A549 (cell line): ENCODE data around the gene LMBR1L. TPM values are rescaled to one million over a fixed set of nuclear protein-coding genes. Genes with fewer than 3 reads are reported as not detected.

Experiments used
- ATAC-seq, 2 experiments: fragments of 200-7000 bp in 1 of 2; fragments of >200 bp in 1 of 2; cut with Nextera tagmentation in 1 of 2; cut with Tn5 transposase in 1 of 2; 3 replicates each; pipeline versions ENCODE4 v1.8.0 to v1.9.1; 2018 to 2020; ENCODE audit warnings: mild to moderate bottlenecking in 1 of 2, moderate library complexity in 1 of 2
- CTCF ChIA-PET: fragments of 300-600 bp; sonication (Branson Sonifier 250); formaldehyde crosslinking; extraction: SDS; loops from one replicate; lab custom pipeline; 2021; ENCODE audit warnings: antibody characterized with exemption, inconsistent platforms; lab: Yijun Ruan, JAX
- POLR2A ChIA-PET: fragments of 350-600 bp; formaldehyde crosslinking; extraction: SDS; loops from one replicate; lab custom pipeline; 2021; ENCODE audit warnings: antibody characterized with exemption, inconsistent platforms; lab: Yijun Ruan, JAX
- DNase-seq, 2 experiments: peaks; one replicate each; pipeline versions ENCODE4 v3.0.0 to v3.0.0-alpha.2; 2011 to 2016; ENCODE audit warnings: low read depth in 1 of 2, low spot score in 1 of 2
- FAIRE-seq: peaks from 2 replicates; lab custom pipeline; 2011; peaks lifted over from hg19 to GRCh38; lab: Jason Lieb, UNC
- H3K27ac ChIP-seq, 2 experiments: fragments of >200 bp; sonication (Bioruptor Twin); formaldehyde crosslinking; 3 replicates each; pipeline ENCODE4 v1.5.1; 2016 to 2017
- H3K4me1 ChIP-seq: fragments of >200 bp; sonication (Bioruptor Twin); formaldehyde crosslinking; 3 replicates; pipeline ENCODE4 v1.6.1; 2016
- H3K4me2 ChIP-seq: fragments of >200 bp; sonication (Bioruptor Twin); formaldehyde crosslinking; 3 replicates; pipeline ENCODE4 v1.6.1; 2016
- H3K4me3 ChIP-seq: fragments of >200 bp; sonication (Bioruptor Twin); formaldehyde crosslinking; 3 replicates; pipeline ENCODE4 v1.5.1; 2016
- H3K9me3 ChIP-seq: fragments of >200 bp; sonication (Bioruptor Twin); formaldehyde crosslinking; 3 replicates; pipeline ENCODE4 v1.6.1; 2016
- BHLHE40 ChIP-seq: IDR thresholded peaks from 2 replicates; pipeline ENCODE4 v1.6.1; 2012; ENCODE audit warnings: low read depth, low read length, inconsistent platforms
- CEBPB ChIP-seq, 2 experiments: fragments of >200 bp in 1 of 2; sonication (Bioruptor Twin) in 1 of 2; formaldehyde crosslinking in 1 of 2; IDR thresholded peaks; 2 replicates each; pipeline ENCODE4 v1.6.1; 2012 to 2016
- CHD4 ChIP-seq: fragments of 200-600 bp; sonication (generic); IDR thresholded peaks from 2 replicates; pipeline ENCODE4 v1.6.1; 2016; ENCODE audit warnings: antibody characterized with exemption, mild to moderate bottlenecking, borderline replicate concordance
- FOSB ChIP-seq: fragments of 250-450 bp; sonication (Bioruptor Pico); IDR thresholded peaks from 2 replicates; pipeline ENCODE4 v1.5.0; 2020; ENCODE audit warnings: mild to moderate bottlenecking, moderate library complexity
- FOSL2 ChIP-seq, 2 experiments: fragments of 450-650 bp in 1 of 2; fragments of >200 bp in 1 of 2; sonication (Bioruptor Twin) in 1 of 2; formaldehyde crosslinking; IDR thresholded peaks; 2 replicates each; pipeline versions ENCODE4 v1.5.0 to v1.6.1; 2016 to 2020; ENCODE audit warnings: mild to moderate bottlenecking in 1 of 2, moderate library complexity in 1 of 2
- FOXS1 ChIP-seq: fragments of 250-450 bp; sonication (Bioruptor Pico); IDR thresholded peaks from 2 replicates; pipeline ENCODE4 v1.5.0; 2020; ENCODE audit warnings: mild to moderate bottlenecking, moderate library complexity
- HDAC2 ChIP-seq: fragments of 200-600 bp; sonication (generic); IDR thresholded peaks from 2 replicates; pipeline ENCODE4 v1.6.1; 2016
- HOXB13 ChIP-seq: fragments of 250-450 bp; sonication (Bioruptor Pico); IDR thresholded peaks from 2 replicates; pipeline ENCODE4 v1.5.0; 2020; ENCODE audit warnings: low read depth, mild to moderate bottlenecking, moderate library complexity
- HOXB5 ChIP-seq: fragments of 250-450 bp; sonication (Bioruptor Pico); IDR thresholded peaks from 2 replicates; pipeline ENCODE4 v1.5.0; 2020; ENCODE audit warnings: mild to moderate bottlenecking, moderate library complexity
- KDM1A ChIP-seq: fragments of 200-600 bp; sonication (generic); IDR thresholded peaks from 2 replicates; pipeline ENCODE4 v1.6.1; 2016; ENCODE audit warnings: low read depth, mild to moderate bottlenecking
- MAFK ChIP-seq: fragments of 450-650 bp; IDR thresholded peaks from 2 replicates; pipeline ENCODE4 v1.6.1; 2014; ENCODE audit not compliant: partially characterized antibody
- RAD21 ChIP-seq, 2 experiments: fragments of >200 bp in 1 of 2; sonication (Bioruptor Twin) in 1 of 2; formaldehyde crosslinking in 1 of 2; IDR thresholded peaks in 1 of 2; conservative IDR thresholded peaks in 1 of 2; 2 replicates in 1 of 2; 3 replicates in 1 of 2; pipeline ENCODE4 v1.6.1; 2012 to 2018; ENCODE audit warnings: inconsistent platforms in 1 of 2
- SMC3 ChIP-seq: fragments of >200 bp; sonication (Bioruptor Twin); formaldehyde crosslinking; IDR thresholded peaks from 3 replicates; pipeline ENCODE4 v1.6.1; 2018; ENCODE audit warnings: inconsistent platforms
- TFCP2L1 ChIP-seq: fragments of 250-450 bp; sonication (Bioruptor Pico); IDR thresholded peaks from 2 replicates; pipeline ENCODE4 v1.5.0; 2021; ENCODE audit warnings: mild to moderate bottlenecking
- TP53 ChIP-seq: fragments of 250-450 bp; sonication (Bioruptor Pico); IDR thresholded peaks from 2 replicates; pipeline ENCODE4 v1.5.0; 2021; ENCODE audit warnings: mild to moderate bottlenecking, moderate library complexity
- ZNF302 ChIP-seq: fragments of 250-450 bp; sonication (Bioruptor Pico); IDR thresholded peaks from 2 replicates; pipeline ENCODE4 v1.9.0; 2021; ENCODE audit warnings: inconsistent platforms, mild to moderate bottlenecking, moderate library complexity
- WGBS: methylation state at CpG from one replicate; pipeline ENCODE4 v1.1.6; 2017; ENCODE audit errors: missing lambda C conversion rate; 5-methylcytosine and 5-hydroxymethylcytosine counted together
- polyA plus RNA-seq, 4 experiments: library from polyadenylated mRNA; depleted of rRNA in 3 of 4; stranded (reverse); fragments of >200 nt; fragmentation: RNase III in 1 of 4; extraction: RNeasy Plus Mini Kit Qiagen cat#74134 plus additional on column Dnase treatment in 1 of 4; gene quantifications; 2 replicates in 3 of 4; 3 replicates in 1 of 4; pipeline ENCODE4 v1.2.3, GENCODE V29; 2011 to 2017
- TF ChIP-seq, protein P1 (sequence below): fragments of >200 bp; sonication (Bioruptor Twin); formaldehyde crosslinking; IDR thresholded peaks from 3 replicates; pipeline ENCODE4 v1.5.1; 2016

LMBR1L gene
- polyA plus RNA-seq, 2 of the 4 experiments (the other 2 are of a cell fraction) = 16.7 to 25.1 TPM

DNA sequence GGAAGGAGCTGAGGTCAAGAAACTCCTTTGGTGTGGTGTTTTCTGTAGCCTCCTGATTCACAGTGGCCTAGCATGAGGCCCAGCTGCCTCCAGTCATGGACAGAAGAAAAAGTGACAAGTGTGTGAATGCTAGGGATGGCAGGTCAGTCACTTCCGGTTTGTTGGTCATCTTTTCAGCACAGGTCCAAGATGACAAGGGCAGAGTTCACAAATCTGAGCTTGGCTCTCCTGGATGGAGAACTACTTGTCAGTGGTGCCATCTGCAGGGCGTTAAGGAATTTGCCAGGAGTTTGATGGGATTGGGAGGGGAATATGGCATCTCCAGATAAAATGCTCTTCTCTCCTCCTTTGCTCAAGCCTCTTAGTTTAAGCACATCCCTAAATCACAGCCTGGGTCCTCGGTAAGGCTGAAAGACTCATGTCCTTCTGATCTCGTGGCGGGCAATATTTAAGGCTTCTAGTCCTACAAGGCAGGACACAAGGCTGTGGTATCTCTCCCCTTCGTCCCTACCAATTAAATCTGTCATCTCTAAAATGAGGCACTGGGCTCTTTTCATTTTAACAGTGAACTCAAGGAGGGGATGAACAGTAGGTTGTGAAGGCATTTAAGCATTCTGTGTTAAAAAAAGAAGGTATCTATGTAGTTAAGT lies 10.5 kb upstream of the LMBR1L start:
- no peak for FAIRE-seq
- TF ChIP-seq FOSB (peak; percentile 57; the same call in 1 of the 2 replicates), CHD4 (no peak), TFCP2L1 (CRISPR knock-in tag) (no peak), RAD21 (conservative IDR thresholded peaks at IDR 0.05 in 1 of 2, IDR thresholded peaks at IDR 0.05 in 1 of 2) (peak; percentile 77 to 87), MAFK (no peak), CEBPB (IDR thresholded peaks at IDR 0.05) (no peak), SMC3 (peak; percentile 71), ZNF302 (CRISPR knock-in tag) (no peak), HDAC2 (no peak)
- TF ChIP-seq, protein P1, sequence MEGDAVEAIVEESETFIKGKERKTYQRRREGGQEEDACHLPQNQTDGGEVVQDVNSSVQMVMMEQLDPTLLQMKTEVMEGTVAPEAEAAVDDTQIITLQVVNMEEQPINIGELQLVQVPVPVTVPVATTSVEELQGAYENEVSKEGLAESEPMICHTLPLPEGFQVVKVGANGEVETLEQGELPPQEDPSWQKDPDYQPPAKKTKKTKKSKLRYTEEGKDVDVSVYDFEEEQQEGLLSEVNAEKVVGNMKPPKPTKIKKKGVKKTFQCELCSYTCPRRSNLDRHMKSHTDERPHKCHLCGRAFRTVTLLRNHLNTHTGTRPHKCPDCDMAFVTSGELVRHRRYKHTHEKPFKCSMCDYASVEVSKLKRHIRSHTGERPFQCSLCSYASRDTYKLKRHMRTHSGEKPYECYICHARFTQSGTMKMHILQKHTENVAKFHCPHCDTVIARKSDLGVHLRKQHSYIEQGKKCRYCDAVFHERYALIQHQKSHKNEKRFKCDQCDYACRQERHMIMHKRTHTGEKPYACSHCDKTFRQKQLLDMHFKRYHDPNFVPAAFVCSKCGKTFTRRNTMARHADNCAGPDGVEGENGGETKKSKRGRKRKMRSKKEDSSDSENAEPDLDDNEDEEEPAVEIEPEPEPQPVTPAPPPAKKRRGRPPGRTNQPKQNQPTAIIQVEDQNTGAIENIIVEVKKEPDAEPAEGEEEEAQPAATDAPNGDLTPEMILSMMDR = peak; percentile 75
- TF ChIP-seq, all 56 proteins: peak for 4

DNA sequence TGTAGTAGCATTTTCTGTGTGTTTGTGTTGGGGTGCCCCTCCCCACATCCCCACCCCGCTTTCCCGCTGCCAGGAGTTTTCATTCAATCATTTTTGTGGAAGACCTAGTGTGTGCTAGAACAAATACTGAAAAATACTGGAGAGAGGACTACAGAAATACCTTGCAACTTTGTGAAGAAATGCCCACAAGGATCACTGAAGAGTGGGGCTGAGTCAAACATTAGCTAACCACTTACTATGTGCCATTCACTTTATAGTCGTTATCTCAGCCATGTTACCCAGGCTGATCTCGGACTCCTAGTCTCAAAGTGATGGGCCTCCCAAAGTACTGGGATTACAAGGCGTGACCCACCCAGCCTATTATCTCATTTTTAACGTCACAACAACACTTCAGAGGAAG lies 559 bp upstream of the LMBR1L start:
- DNase-seq = no peak
- FAIRE-seq = no peak
- POLR2A ChIA-PET = interaction anchor here (1.0 to 3.4 kb wide), 7 partner anchors 8 to 631 kb away, joined by 3 to 39 read pairs (median 9); partner anchors contain the start of genes TUBA1A and TUBA1B
- ATAC-seq = peak; percentile 16 to 44; a peak in 5 of 6 replicates
- no peaks in the 10 kb centered on the region for H3K9me3 ChIP-seq
- H3K4me2 ChIP-seq = peak overlapping the region; percentile 73
- H3K4me1 ChIP-seq = peaks cover 15% of the 10 kb centered on the region
- CTCF ChIA-PET = interaction anchor here (1.0 to 18.9 kb wide), 10 partner anchors 9 to 64 kb away, joined by 3 to 159 read pairs (median 18); partner anchors contain the start of genes DHH and TUBA1B
- H3K27ac ChIP-seq = peak overlapping the region; percentile 74 to 93
- H3K4me3 ChIP-seq = peak overlapping the region; percentile 89
- TF ChIP-seq ZNF302 (CRISPR knock-in tag) = no peak
- 0 out of 2 replicates have a peak, but pooled peaks have one; percentile 22 for TF ChIP-seq TFCP2L1 (CRISPR knock-in tag)
- WGBS = 44% methylated on average over 6 of the region's 6 CpGs

More for the DNA sequence above, 10.5 kb upstream of the LMBR1L start:
- ChIA-PET POLR2A (interaction anchor here (0.6 to 1.0 kb wide), 5 partner anchors 9 to 68 kb away, joined by 3 to 22 read pairs (median 3); partner anchors contain the start of genes LMBR1L, TUBA1A and TUBA1B), CTCF (interaction anchor here (0.6 to 9.8 kb wide), 22 partner anchors 9 to 231 kb away, joined by 3 to 161 read pairs (median 9); partner anchors contain the start of genes DDN, DHH, LMBR1L and RHEBL1)
- ATAC-seq (peak; percentile 84 to 94), DNase-seq (peak; percentile 86 to 91)
- H3K4me2 ChIP-seq = peak overlapping the region; percentile 28; the same call in 1 of the 3 replicates
- WGBS = 15% methylated on average over 6 of the region's 6 CpGs
- peak overlapping the region in 1 of 2 experiments; percentile 42; a peak in 2 of 6 replicates for H3K27ac ChIP-seq
- H3K4me1 ChIP-seq = no peaks in the 10 kb centered on the region
- H3K4me3 ChIP-seq = no peak overlapping the region
- H3K9me3 ChIP-seq = no peaks in the 10 kb centered on the region

DNA sequence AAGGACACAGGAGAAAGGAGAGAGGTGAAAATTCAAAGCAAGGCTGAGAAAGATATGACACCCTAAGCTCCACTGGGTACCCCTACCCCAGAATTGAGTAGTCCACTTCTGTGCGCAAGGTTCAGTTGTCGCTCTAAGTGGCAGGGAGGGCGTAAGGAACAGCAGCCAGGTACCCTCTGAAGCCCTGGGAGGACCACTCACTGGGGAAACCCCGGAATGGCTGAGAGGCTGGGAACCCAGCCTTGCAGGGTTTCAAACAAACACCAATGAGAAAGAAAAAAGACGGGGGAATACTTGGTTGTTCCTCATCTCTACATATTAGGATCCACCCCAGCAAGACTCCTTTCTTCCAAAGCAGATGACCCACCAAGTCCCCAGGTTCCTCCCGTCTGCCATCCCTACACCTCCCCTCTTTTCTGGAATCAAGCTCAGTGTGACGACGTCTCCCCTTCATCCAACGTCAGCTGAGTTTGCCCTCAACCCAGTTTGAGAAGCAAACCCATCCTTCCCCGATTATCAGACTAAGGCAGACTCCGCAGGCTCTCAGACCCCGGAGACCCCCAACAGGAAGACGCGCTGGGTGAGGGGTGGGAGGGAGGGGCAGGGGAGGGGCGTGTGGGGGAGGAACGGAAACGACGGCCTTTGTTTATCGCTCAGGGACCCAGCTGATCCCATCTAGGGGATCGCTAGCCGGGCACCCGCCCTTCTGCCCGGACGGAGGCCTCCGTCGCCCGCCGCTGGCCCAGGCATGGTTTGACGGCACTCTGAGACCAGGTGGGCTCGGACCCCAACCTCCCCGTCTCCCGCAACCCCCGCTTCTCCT lies 795 bp downstream of the LMBR1L start:
- Histone ChIP-seq H3K9me3 (no peaks in the 10 kb centered on the region), H3K4me1 (peaks cover 15% of the 10 kb centered on the region), H3K27ac (peak overlapping the region; percentile 79 to 93), H3K4me3 (peak overlapping the region; percentile 89), H3K4me2 (peak overlapping the region; percentile 73)
- CTCF ChIA-PET = interaction anchor here (0.6 to 18.9 kb wide), 10 partner anchors 8 to 138 kb away, joined by 3 to 159 read pairs (median 8); partner anchors contain the start of genes DHH and TUBA1B
- FAIRE-seq (no peak), DNase-seq (no peak), ATAC-seq (peak; percentile 29 to 47; a peak in 5 of 6 replicates)
- 15% methylated on average over 26 of the region's 33 CpGs for WGBS
- TF ChIP-seq FOSL2 (IDR thresholded peaks at IDR 0.05) (no peak), FOSL2 (CRISPR knock-in tag; IDR thresholded peaks at IDR 0.05) (no peak), TP53 (CRISPR knock-in tag) (no peak), KDM1A (no peak), HOXB5 (CRISPR knock-in tag) (no peak), ZNF302 (CRISPR knock-in tag) (no peak), BHLHE40 (no peak), FOXS1 (no peak), HOXB13 (CRISPR knock-in tag) (no peak)
- POLR2A ChIA-PET = interaction anchor here (0.5 to 3.4 kb wide), 8 partner anchors 9 to 79 kb away, joined by 3 to 39 read pairs (median 8); partner anchors contain the start of genes TUBA1A and TUBA1B
